ENCODE results near the gene EDEM3. TPM values are rescaled to one million over a fixed set of nuclear protein-coding genes. Genes with fewer than 3 reads are reported as not detected.
A peak's percentile ranks its signal among the peaks of the same experiment; 100 is the strongest.

Gene EDEM3
- total and polyA plus RNA-seq, 9 of the 15 experiments (the other 6 are each of a cell fraction or from before 2014, with no cell fraction given), result 15.8 to 46.6 (median 28.0) TPM

DNA sequence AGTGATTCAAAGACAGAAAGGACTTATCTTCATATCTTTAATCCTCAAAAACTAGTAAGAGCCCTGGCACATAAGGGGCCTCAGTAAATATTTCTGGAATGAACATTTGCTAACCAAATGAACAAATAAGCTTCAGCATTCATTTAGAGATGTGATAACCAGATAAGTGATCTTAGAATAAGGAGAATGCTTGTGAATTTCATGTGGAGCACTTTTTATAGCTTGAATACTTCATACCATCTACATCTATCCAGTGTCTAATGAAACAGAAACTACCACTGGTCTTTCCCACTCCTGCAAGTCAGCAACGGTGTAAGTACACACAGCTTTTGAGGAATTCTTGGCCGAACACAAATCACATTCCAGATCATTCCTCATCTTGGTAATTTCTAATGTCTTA, 38.5 kb downstream of the EDEM3 start:
- WGBS (ENCODE audit: insufficient coverage, low coverage, missing lambda C conversion rate), result 94% methylated on average over 2 of the region's 2 CpGs
- Histone ChIP-seq H3K27me3 (ENCODE audit: control insufficient read depth in 2 of 2, insufficient read depth in 2 of 2, low read length in 2 of 2) (no peaks in the 10 kb centered on the region), H3K9ac (ENCODE audit: insufficient read depth in 1 of 2, low read depth in 2 of 2, low read length in 2 of 2) (no peak overlapping the region), H3K4me2 (ENCODE audit: insufficient read depth, low read length) (no peak overlapping the region), H4K20me1 (replicated peaks; ENCODE audit: control insufficient read depth, insufficient read depth, low read length) (no peaks in the 10 kb centered on the region), H3K27ac (ENCODE audit: extremely low read depth, low read depth, low read length) (no peak overlapping the region), H3K4me3 (no peak overlapping the region), H3K36me3 (ENCODE audit: control insufficient read depth, insufficient read depth, low read length) (peaks cover 89% of the 10 kb centered on the region), H3K79me2 (ENCODE audit: control insufficient read depth, insufficient read depth, low read length) (no peaks in the 10 kb centered on the region), H3K9me3 (replicated peaks; ENCODE audit: control insufficient read depth, insufficient read depth, low read depth, low read length) (no peaks in the 10 kb centered on the region), H2AFZ (ENCODE audit: low read depth, low read length) (no peak overlapping the region), H3K4me1 (replicated peaks in 1 of 2; ENCODE audit: control insufficient read depth in 2 of 2, insufficient read depth in 2 of 2, low read length in 2 of 2) (no peaks in the 10 kb centered on the region), H3K9me1 (ENCODE audit: control insufficient read depth, insufficient read depth, low read length) (no peaks in the 10 kb centered on the region)
- TF ChIP-seq THAP12 (CRISPR knock-in tag; IDR thresholded peaks at IDR 0.05) (no peak), POLR2AphosphoS2 (IDR thresholded peaks at IDR 0.05; ENCODE audit: low read length) (no peak)
- DNase-seq (ENCODE audit: extremely low read depth in 1 of 4, low spot score in 3 of 4), result no peak
- CTCF ChIA-PET (ENCODE audit: low intra/inter-chr PET ratio), result no interaction called here
- no peak for ATAC-seq
- intact Hi-C loops (cut with micrococcal nuclease) (no loop called here), in situ Hi-C loops (cut with MboI) (no loop called here)
- POLR2A ChIA-PET, result no interaction called here
- FAIRE-seq, result no peak
- no TSS peak for BruUV-seq (replicated peaks)

DNA sequence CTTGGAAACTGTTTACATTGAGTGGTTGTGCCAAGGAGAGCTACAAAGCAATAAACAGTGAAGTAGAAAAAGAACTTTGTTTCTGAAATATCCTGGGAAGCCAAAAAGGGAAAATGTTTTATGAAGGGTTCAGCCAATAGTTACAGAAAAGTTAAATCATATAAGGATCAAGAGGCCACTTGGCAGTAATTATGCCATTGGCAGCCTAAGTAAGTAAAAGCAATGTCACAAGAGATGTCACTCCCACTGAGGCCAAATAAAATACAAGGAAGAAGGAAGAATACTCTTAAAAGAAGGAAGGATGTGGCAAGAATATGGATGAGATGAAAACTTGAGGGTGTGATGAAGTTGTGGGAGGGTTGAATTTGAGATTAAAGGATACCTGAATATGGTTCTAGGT, 45.2 kb downstream of the EDEM3 start:
- Histone ChIP-seq H3K27me3 (ENCODE audit: control insufficient read depth in 2 of 2, insufficient read depth in 2 of 2, low read length in 2 of 2) (no peaks in the 10 kb centered on the region), H3K9me3 (replicated peaks; ENCODE audit: control insufficient read depth, insufficient read depth, low read depth, low read length) (no peaks in the 10 kb centered on the region), H3K9ac (ENCODE audit: insufficient read depth in 1 of 2, low read depth in 2 of 2, low read length in 2 of 2) (no peak overlapping the region), H3K79me2 (ENCODE audit: control insufficient read depth, insufficient read depth, low read length) (no peaks in the 10 kb centered on the region), H3K4me3 (no peak overlapping the region), H4K20me1 (replicated peaks; ENCODE audit: control insufficient read depth, insufficient read depth, low read length) (no peaks in the 10 kb centered on the region), H3K9me1 (ENCODE audit: control insufficient read depth, insufficient read depth, low read length) (no peaks in the 10 kb centered on the region), H2AFZ (ENCODE audit: low read depth, low read length) (no peak overlapping the region), H3K4me2 (ENCODE audit: insufficient read depth, low read length) (no peak overlapping the region), H3K36me3 (ENCODE audit: control insufficient read depth, insufficient read depth, low read length) (peaks cover 88% of the 10 kb centered on the region), H3K4me1 (replicated peaks in 1 of 2; ENCODE audit: control insufficient read depth in 2 of 2, insufficient read depth in 2 of 2, low read length in 2 of 2) (no peaks in the 10 kb centered on the region), H3K27ac (ENCODE audit: extremely low read depth, low read depth, low read length) (no peak overlapping the region)
- TF ChIP-seq E2F1 (CRISPR knock-in tag; IDR thresholded peaks at IDR 0.05) (no peak), ZBTB17 (CRISPR knock-in tag; IDR thresholded peaks at IDR 0.05) (no peak), ZNF232 (CRISPR knock-in tag; IDR thresholded peaks at IDR 0.05) (no peak), ZFP1 (CRISPR knock-in tag; IDR thresholded peaks at IDR 0.05) (no peak), SRSF1 (IDR thresholded peaks at IDR 0.05; ENCODE audit: low read depth, low read length) (no peak), NFE2L1 (tag; IDR thresholded peaks at IDR 0.05; ENCODE audit: borderline replicate concordance, low read depth) (no peak)
- in situ Hi-C loops (cut with MboI) (no loop called here), intact Hi-C loops (cut with micrococcal nuclease) (no loop called here)
- POLR2A ChIA-PET, result interaction anchor here (0.9 to 1.9 kb wide), 4 partner anchors 18 to 264 kb away, joined by 3 to 5 read pairs (median 4); no protein-coding TSS in a partner anchor
- CTCF ChIA-PET (ENCODE audit: low intra/inter-chr PET ratio), result no interaction called here
- no peak for FAIRE-seq
- TSS peak; percentile 7 for BruUV-seq (replicated peaks)
- no peak for DNase-seq (ENCODE audit: extremely low read depth in 1 of 4, low spot score in 3 of 4)
- ATAC-seq, result no peak

All from K562 (cell line).